Frontal cortex (tissue), 4 donors: ENCODE measurements around the gene BTNL9. TPM values are rescaled to one million over a fixed set of nuclear protein-coding genes. Genes with fewer than 3 reads are reported as not detected.
"Not testable (repeated sequence)": the region's sequence is repeated elsewhere in the genome, so short reads cannot be mapped to it uniquely, and the experiment has no call there.

Experiments
- DNase-seq, 2 donors: peaks; one replicate each; pipeline ENCODE4 v3.0.0; 2012; ENCODE audit warnings: low spot score in 2 of 2
- FAIRE-seq: peaks from 2 replicates; lab custom pipeline; 2012; peaks lifted over from hg19 to GRCh38; lab: Jason Lieb, UNC
- total RNA-seq: library from RNA; depleted of rRNA; stranded (reverse); fragments of >200 nt; gene quantifications from one replicate; pipeline ENCODE4 v1.2.3, GENCODE V29; 2014
- donor health status: control.
- donor health status: control.
- donor health status: control.

BTNL9 gene
- total RNA-seq, 1 donor from 2014 or later, result 2.9 TPM

DNA sequence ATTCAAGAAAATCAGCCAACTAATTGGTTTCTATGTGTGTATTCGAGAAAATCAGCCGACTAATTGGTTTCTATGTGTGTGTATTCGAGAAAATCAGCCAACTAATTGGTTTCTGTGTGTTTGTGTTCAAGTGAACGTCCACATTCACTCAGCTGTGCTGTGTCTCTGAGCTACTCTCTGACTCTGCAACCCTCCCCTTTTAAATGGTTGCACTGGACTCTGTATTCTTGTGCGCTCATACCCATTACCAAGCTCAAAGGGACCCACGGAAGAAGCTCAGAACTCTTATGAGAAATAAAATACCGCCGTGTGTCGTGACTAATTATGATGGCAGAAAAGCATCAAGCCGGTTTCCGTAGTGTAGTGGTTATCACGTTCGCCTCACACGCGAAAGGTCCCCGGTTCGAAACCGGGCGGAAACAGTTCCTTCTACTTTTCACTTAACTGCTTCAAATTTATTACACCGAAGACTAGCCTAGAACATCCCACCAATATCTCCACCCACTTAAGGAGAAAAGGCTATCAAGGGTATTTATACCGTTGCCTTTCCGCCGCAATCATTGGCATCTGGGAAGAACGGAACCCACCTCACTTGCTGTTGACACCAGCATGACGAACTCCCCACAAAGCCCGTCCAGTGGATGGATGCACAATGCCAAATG lies 56.8 kb downstream of the BTNL9 start:
- not testable (repeated sequence) for FAIRE-seq, DNase-seq

DNA sequence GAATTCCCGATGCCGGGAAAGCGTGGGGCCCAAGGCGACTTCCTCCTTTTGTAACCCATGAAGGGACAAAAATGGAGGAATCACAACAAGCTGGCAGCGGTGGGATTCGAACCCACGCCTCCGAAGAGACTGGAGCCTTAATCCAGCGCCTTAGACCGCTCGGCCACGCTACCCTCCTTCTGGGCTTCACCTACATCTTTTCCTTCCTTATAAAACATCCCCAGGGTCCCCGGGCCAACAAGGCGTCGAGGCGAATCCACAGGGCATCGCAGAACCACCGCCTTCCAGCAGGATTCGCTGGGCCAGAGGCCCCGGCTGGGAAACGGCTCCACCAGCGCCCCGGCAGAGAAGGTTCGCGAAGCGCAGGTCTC lies 57.3 kb downstream of the BTNL9 start:
- not testable (repeated sequence) for FAIRE-seq

DNA sequence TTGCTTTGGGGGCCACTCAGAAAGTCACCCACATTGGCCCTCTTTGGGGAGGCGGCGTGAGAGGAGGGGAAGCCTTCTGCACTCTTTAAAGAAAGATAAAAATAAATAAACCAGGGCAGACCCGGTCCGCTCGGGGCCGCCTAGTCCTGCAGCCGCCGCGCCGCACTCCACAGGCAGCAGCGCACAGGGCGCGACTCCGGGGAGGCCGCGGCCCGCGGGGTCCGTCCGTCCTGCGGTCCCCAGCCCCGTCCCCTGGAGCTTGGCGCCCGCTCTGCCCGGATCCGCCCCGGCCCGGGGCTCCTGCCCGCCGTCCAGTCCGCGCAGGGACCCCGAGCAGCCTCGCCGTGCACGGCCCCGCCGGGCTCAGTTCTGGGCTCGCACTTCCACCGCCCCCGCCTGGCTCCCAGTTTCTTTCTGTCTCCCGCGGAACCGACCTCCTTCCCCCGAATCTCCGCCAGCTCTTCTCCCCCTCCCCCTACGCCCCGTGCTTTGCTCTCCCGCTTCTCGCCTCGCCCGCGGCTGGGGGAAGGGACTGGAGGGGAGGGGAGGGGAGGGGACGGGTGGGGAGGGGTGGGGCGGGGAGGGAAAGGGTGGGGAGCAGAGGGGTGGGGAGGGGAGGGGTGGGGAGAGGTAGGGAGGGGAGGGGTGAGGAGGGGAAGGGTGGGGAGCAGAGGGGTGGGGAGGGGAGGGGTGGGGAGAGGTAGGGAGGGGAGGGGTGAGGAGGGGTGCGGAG lies 57.9 kb downstream of the BTNL9 start:
- not testable (repeated sequence) for FAIRE-seq, DNase-seq

More for the DNA sequence above, 57.3 kb downstream of the BTNL9 start:
- DNase-seq, result not testable (repeated sequence)

DNA sequence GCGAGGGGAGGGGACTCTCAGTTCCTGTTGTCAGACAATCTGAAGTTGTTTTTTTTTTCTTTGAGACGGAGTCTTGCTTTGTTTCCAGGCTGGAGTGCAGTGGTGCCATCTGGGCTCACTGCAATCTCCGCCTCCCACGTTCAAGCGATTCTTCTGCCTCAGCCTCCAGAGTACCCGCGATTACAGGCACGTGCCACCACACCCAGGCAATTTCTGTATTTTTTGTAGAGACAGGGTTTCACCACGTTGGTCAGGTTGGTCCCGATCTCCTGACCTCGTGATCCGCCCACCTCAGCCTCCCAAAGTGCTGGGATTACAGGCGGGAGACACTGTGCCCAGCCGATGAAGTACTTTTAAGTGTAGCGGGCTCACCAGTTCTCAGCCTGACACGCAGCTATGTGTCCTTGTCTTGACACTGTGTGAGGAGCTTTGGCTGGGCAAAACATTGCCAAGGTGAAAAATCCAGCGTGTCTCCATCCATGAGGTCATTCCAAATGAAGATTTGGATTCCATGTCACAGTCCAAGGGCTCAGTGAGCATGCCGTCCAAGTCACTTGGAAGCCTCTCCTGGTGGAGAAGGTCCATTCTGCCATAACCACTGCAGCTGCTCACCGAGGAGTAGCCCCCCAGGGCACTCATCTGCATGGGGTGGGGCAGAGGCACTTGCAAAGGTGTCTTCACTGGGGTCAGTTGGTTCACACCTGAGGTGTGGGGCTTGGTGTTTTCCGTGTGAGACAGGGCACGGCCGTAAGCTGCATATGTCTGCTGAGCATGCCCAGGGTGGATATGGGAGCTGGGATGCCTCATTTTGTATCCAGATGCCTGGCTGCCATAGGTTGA lies 58.9 kb downstream of the BTNL9 start:
- FAIRE-seq, result no peak

DNA sequence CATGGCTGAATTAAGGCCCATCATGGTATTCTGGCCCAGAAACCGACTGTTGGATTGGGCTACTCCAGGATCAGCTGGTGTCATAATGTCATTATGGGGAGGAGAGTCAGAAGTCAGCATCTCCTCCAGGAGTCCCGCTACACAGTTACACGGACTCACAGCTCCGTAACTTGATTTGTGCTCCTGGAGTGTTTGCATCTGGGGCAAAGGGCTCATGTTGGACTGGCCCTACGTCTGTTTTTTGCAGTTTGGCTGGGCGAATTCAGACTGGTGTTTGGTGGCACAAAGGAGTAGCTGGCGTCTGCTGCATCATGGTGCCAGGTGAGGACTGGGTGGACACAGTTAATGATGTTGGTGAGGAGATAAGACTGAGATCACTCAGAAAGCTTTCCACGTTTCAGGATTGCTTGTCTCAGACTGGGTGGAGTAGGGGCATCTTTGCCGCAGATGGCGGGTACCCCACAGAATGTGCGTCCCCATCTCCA lies 59.6 kb downstream of the BTNL9 start:
- DNase-seq (no peak), FAIRE-seq (no peak)

More for the DNA sequence above, 58.9 kb downstream of the BTNL9 start:
- no peak for DNase-seq

DNA sequence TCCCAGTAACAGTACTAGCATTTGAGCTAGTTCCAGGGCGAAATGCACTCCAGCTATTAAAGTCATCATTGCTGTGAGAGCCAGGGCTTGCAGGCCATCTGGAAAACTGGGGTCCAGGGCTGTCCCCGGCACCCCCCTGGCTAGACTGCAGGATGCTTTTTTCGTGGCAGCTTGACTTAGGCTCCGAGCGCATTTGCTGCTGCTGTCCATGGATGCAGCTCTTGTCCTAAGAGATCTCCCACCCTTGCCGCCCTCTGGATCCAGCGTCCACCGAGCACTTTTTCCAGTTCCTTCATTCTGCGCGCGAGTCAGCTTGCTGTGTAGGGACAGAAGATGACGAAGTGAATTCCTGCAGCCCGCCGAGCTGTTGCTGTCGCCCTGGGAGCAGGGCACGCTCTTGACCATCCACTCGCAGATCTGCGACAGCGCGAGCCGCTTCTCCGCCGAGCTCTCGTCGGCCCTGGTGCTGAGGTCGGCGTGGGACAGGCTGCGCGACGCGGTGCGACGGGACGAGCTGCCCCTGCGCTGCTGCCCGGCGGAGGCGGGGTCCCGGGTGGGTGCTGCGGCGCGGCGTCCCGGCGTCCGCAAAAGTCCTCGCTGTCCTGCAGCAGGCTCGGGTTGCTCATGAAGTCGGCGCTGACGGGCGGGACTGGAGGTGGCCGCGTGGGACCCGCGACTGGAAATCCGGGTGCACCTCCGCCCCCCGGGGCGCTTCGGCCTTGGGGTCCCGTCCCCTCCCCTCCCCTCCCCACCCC lies 60.2 kb downstream of the BTNL9 start:
- DNase-seq (no peak), FAIRE-seq (no peak)

DNA sequence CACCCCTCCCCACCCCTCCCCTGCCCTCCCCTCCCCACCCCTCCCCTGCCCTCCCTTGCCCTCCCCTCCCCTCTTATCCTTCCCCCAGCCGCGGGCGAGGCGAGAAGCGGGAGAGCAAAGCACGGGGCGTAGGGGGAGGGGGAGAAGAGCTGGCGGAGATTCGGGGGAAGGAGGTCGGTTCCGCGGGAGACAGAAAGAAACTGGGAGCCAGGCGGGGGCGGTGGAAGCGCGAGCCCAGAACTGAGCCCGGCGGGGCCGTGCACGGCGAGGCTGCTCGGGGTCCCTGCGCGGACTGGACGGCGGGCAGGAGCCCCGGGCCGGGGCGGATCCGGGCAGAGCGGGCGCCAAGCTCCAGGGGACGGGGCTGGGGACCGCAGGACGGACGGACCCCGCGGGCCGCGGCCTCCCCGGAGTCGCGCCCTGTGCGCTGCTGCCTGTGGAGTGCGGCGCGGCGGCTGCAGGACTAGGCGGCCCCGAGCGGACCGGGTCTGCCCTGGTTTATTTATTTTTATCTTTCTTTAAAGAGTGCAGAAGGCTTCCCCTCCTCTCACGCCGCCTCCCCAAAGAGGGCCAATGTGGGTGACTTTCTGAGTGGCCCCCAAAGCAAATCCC lies 61.1 kb downstream of the BTNL9 start:
- DNase-seq, FAIRE-seq: not testable (repeated sequence)

DNA sequence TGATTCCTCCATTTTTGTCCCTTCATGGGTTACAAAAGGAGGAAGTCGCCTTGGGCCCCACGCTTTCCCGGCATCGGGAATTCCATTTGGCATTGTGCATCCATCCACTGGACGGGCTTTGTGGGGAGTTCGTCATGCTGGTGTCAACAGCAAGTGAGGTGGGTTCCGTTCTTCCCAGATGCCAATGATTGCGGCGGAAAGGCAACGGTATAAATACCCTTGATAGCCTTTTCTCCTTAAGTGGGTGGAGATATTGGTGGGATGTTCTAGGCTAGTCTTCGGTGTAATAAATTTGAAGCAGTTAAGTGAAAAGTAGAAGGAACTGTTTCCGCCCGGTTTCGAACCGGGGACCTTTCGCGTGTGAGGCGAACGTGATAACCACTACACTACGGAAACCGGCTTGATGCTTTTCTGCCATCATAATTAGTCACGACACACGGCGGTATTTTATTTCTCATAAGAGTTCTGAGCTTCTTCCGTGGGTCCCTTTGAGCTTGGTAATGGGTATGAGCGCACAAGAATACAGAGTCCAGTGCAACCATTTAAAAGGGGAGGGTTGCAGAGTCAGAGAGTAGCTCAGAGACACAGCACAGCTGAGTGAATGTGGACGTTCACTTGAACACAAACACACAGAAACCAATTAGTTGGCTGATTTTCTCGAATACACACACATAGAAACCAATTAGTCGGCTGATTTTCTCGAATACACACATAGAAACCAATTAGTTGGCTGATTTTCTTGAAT lies 62.0 kb downstream of the BTNL9 start:
- not testable (repeated sequence) for DNase-seq, FAIRE-seq

DNA sequence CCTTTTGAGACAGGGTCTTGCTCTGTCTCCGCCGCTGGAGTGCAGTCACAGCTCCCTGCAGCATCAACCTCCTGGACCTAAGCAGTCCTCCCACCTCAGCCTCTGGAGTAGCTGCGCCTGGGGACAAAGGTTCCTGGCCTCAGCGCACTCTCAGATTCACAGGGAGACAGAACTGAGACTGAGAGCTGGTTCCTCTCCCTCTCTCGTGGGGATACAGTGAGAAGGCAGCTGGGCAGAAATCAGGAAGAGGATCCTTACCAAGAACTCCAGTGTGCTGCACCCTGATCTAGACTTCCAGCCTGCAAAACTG lies 64.1 kb downstream of the BTNL9 start:
- FAIRE-seq, DNase-seq: not testable (repeated sequence)

DNA sequence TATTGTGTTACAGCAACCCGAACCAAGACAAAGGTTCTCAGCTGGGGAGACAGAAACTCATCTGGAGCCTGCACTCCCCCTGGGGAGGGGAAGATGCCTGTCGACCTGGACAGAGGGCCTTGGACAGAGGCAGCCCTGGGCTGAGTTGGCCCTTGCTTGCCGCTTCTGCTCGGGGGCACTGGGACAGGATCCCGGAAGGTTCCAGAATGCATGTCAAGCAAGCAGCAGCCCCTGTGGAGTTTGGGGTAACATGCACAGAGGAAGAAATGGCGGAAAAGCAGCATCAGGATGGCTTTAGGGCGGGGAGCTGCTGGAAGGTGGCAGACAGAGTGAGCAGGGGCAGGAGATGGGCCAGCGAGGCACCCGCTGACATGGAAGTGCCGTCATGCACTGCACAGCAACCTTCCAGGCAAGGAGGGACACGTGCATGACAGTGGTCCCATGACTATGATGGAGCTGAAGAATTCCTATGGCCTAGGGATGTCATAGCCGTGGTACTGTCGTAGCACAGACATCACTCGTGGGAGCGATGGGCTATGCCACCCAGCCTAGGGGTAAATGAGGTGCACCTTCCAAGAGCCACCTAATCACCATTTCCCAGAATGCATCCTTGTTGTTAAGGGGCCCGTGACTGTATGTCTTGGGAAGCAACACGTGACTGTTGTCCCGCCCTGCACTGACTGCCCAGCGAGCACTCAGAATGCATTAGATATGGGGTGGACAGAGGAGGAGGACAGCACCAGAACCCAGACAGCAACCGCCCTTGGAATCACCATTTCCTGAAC lies 64.7 kb downstream of the BTNL9 start:
- DNase-seq, FAIRE-seq: not testable (repeated sequence)

DNA sequence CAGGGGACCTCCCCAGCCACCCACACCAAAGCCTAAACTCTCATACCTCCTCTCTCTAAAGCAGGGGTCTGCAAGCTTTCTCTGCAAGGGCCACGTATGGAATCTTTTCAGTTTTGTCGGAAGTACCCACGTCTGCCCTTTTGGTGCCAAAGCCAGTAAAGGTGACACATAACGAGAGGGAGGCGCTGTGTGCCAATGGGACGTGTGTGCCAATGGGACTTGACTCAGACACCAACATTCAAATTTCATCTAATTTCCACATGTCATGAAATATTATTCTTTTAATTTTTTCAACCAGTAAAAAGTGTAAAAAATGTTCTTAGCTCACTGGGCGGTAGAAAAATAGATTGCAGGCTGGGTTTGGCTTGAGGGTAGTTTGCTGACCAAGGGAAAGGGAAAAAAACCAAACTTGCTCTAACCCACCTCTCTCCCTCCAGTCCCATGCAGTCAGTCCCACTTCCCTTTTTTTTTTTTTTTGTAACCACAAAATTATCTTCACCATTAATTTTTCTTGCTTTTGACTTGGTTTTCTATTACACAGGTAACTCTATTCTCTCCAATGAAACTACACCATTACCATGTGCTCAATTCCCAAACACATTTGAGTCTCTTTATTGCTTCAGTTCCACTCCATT lies 65.4 kb downstream of the BTNL9 start:
- no peak for DNase-seq
- no peak for FAIRE-seq

DNA sequence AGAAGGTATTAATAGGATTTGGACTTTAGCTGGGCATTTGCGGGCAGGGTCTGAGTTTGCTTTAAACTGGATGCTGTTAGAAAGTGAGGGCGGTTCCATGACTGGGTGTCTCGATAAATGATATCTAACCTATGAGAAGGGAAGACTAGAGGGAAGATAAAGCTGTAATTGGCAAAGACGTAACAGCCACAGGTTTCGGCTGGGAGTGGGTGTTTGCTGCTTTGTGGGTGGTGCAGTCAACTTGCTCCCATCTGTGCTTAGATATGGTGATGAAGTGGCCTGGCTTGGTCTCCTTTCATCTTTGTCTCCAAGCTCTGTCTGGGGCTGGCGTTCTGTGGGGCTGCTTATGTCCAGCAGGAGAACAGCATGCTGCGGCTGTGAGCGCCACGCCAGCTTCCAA lies 67.6 kb downstream of the BTNL9 start:
- DNase-seq (no peak), FAIRE-seq (no peak)

DNA sequence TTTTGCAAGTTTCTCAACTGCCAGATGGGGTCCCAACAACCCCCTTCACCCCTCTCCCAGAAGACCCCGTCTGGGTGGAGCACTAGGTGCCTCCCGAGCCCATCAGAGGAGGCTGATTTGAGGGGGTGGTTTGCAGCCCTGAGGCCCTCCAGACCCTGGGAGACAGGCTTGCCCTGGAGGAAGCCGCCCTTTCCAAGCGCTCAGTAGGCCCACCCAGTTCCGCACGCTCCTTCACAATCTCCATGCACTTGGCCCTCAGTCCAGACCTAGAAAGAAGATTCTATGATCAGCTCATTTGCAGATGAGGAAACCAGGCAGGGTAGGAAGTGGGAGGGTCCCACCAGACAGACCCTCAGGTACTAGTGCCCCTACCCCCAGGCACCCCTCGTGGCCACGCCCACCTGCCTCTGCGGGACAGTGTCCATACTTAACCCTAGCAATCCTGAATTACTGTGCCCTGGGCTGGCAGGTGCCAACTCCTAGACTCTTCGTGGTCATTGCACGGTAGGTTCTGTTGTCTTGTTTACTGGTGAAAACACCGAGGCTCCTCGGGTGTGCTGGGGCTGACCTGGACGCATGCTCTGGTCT lies 68.6 kb downstream of the BTNL9 start:
- FAIRE-seq (no peak), DNase-seq (no peak)

DNA sequence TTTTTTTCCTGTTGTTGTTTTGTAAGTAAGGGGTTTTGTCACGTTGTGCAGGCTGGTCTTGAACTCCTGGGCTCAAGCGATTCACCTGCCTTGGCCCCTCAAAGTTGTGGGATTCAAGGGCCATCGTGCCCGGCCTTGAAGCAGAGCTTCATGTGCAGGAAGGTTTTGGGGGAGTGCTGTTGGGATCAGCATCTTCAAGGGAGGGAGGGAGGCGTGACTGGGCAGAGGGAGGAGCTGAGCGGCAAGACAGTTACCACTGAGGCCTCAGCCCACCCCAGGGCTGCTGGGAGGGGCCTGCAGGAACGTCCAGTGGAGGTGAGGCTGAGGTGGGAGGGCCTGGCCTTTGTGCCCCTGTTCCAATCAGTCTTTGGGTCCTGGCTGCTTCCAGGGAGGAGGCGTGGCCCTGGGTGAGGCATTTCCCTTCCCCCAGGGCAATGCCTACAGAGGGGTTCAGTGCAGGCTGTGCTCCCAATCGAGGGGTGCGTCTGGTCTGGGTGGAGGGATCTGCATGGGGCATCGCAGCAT lies 69.5 kb downstream of the BTNL9 start:
- DNase-seq (no peak), FAIRE-seq (no peak)

DNA sequence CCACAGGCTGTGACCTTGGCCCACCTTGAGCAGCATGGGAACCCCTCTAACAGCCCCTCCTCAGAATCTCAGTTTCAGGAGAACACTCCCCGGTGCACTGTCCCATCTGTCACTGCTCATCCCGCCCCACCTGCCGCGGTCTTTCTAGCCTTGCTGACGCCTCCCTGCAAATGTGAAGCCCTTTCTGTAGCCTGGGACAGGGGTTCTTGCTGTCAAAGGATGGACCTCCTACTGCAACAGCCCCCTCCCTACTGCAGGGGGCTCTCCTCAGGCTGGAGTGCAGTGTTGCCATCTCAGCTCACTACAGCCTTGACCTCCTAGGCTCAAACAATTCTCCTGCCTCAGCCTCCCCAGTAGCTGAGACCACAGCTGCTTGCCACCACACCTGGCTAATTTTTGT lies 70.9 kb downstream of the BTNL9 start:
- FAIRE-seq (no peak), DNase-seq (no peak)
